WERI-Rb-1 (cell line): Measurements from ENCODE around the gene KCNJ2.

Source experiments
- DNase-seq: peaks from one replicate; pipeline ENCODE4 v3.0.0-alpha.2; 2020
- H3K27ac ChIP-seq: fragments of 250-450 bp; sonication (Bioruptor Pico); 2 replicates; pipeline ENCODE4 v1.5.1; 2020; ENCODE audit warnings: mild to moderate bottlenecking, moderate library complexity
- H3K27me3 ChIP-seq: fragments of 250-450 bp; sonication (Bioruptor Pico); 2 replicates; pipeline ENCODE4 v1.5.1; 2021; ENCODE audit warnings: mild to moderate bottlenecking, low read depth, moderate library complexity; ENCODE audit not compliant: insufficient read depth, severe bottlenecking
- H3K36me3 ChIP-seq: fragments of 250-450 bp; sonication (Bioruptor Pico); 2 replicates; pipeline ENCODE4 v1.5.1; 2020; ENCODE audit warnings: mild to moderate bottlenecking, moderate library complexity
- H3K4me3 ChIP-seq: 2 replicates; pipeline ENCODE4 v1.5.1; 2011; ENCODE audit warnings: low read depth, mild to moderate bottlenecking, control low read depth, low read length
- H3K9me3 ChIP-seq: fragments of 250-450 bp; sonication (Bioruptor Pico); 2 replicates; pipeline ENCODE4 v1.5.1; 2021; ENCODE audit warnings: mild to moderate bottlenecking, moderate library complexity; ENCODE audit not compliant: severe bottlenecking
- CTCF ChIP-seq: IDR thresholded peaks from 2 replicates; pipeline ENCODE4 v1.5.1; 2011; ENCODE audit warnings: low read depth, mild to moderate bottlenecking, control low read depth, inconsistent platforms, low read length

The KCNJ2 gene

DNA sequence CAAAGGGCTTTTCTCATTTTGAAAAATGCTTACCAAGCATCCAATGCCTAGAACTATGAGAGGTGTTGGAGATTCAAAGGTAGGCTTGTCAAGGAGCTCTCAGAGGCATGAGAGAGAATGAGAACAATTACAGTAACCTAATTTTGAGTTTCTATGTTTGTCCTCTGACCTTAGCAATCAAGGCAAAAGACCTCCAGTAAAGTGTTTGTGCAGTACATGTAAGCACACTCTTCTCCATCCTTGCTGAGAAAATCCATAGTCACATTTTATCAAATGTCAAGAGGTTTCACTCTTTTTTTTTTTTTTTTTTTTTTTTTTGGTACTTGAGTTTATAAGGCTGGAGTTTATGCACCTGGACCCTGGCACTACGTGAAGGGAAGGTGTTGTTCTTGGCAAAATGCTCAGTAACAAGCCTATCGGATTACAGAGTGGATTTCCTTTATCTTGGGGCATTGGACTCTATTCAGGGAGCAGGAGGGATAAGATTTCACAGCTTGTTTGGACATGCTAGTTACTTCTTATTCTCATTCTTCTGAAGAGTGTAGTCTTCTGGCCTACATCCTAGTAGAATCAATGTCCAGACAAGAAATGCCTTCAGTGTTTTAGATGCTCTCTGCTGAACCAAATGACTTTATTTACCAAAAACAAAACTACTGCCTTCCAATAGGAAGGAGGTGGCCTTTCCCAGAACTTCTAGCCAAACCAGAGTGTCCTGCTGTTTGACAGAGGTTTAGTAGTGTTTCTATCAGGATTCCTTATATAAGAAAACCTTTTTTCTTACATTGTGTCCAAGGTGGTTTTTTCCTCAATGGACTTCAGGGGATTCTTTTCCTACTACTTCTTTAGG, 21.9 kb downstream of the KCNJ2 start:
- Histone ChIP-seq H3K4me3 (no peak overlapping the region), H3K27ac (no peak overlapping the region), H3K9me3 (no peaks in the 10 kb centered on the region), H3K36me3 (no peaks in the 10 kb centered on the region), H3K27me3 (no peaks in the 10 kb centered on the region)
- no peak for TF ChIP-seq CTCF
- no peak for DNase-seq

DNA sequence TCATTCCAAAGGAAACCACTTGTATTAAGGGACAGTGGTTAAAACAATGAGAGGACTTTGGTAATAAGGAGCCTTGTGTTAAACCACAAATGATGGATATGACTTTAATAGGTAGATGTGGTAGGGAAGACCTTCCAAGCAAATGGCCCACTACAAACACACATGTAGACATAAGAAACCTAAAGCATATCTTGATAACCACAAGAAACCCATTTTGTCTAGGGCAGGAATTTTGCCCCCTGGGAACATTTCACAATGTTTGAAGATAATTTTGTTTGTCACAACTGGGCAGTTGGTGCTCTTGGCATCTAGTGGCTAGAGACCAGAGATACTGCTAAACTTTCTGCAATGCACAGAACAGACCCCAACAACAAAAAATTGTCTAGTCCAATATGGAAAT, 25.8 kb downstream of the KCNJ2 start:
- peaks cover 2% of the 10 kb centered on the region for H3K9me3 ChIP-seq
- H3K4me3 ChIP-seq, result no peak overlapping the region
- no peaks in the 10 kb centered on the region for H3K36me3 ChIP-seq
- DNase-seq, result no peak
- TF ChIP-seq CTCF, result no peak
- H3K27ac ChIP-seq, result no peak overlapping the region
- no peaks in the 10 kb centered on the region for H3K27me3 ChIP-seq

GRCh38 chr17:70201872-70202419, 32.6 kb downstream of the KCNJ2 start:
- DNase-seq, result no peak
- Histone ChIP-seq H3K9me3 (peaks cover 2% of the 10 kb centered on the region), H3K27ac (no peak overlapping the region), H3K27me3 (no peaks in the 10 kb centered on the region), H3K4me3 (no peak overlapping the region), H3K36me3 (no peaks in the 10 kb centered on the region)
- no peak for TF ChIP-seq CTCF

DNA sequence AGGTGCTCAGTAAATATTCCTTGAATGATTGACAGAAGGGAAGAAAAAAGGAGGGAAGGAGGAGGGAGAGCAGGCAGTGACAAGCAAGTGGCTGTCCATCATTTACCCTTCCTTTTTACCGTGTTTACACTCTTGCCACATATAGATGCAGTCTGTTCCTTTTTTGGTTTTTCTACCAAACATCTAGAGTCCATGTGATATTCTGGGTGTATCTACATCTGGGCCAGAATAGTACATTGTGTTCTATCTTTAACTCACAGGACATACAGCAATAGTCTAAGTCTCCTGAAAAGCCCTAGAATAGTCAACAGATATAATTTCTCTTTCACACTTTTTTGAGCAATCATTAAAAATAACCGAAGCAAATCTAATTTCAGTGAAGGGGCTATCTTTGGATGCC, 33.5 kb downstream of the KCNJ2 start:
- no peaks in the 10 kb centered on the region for H3K36me3 ChIP-seq
- H3K27ac ChIP-seq, result no peak overlapping the region
- DNase-seq, result no peak
- peaks cover 2% of the 10 kb centered on the region for H3K9me3 ChIP-seq
- no peak overlapping the region for H3K4me3 ChIP-seq
- H3K27me3 ChIP-seq, result no peaks in the 10 kb centered on the region
- no peak for TF ChIP-seq CTCF

DNA sequence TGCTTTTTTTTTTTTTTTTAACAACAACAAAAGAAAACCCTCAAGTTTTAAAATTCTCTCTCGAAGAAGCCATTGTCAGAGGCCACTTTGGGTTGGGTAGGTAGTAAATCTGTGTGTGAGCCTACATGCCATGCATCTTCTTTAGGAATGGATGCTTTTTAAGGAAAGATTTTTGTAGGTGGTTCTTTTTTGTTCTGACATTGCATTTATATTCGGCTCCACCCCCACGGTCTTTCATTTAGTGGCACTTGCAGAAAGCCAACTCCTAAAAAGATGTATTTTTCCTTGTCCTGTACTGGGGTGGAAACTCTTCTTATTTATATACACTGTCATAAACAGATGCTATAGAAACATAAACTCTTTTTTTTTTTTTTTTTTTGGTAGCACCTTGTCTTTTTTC, 35.1 kb downstream of the KCNJ2 start:
- H3K27me3 ChIP-seq, result no peaks in the 10 kb centered on the region
- H3K36me3 ChIP-seq, result no peaks in the 10 kb centered on the region
- H3K27ac ChIP-seq, result no peak overlapping the region
- DNase-seq, result no peak
- no peak for TF ChIP-seq CTCF
- peaks cover under 1% of the 10 kb centered on the region for H3K9me3 ChIP-seq
- H3K4me3 ChIP-seq, result no peak overlapping the region
